GM12878 (cell line): ENCODE measurements around the gene DPH6. TPM values are rescaled to one million over a fixed set of nuclear protein-coding genes. Genes with fewer than 3 reads are reported as not detected.
"Not testable (repeated sequence)": the region's sequence is repeated elsewhere in the genome, so short reads cannot be mapped to it uniquely, and the experiment has no call there.

ENCODE experiments used
- ATAC-seq: fragments of 200-7000 bp; cut with Tn5 transposase; 3 replicates; pipeline ENCODE4 v1.9.1; 2020; ENCODE audit warnings: mild to moderate bottlenecking, moderate library complexity
- BruUV-seq: library from RNA; stranded (reverse); fragments of 400-500 nt; replicated peaks from 2 replicates; lab custom pipeline; 2021; lab: Mats Ljungman, UMichigan
- CTCF ChIA-PET: fragments of 300-600 bp; sonication (Branson Sonifier 250); formaldehyde crosslinking; extraction: SDS; loops from one replicate; lab custom pipeline; 2021; ENCODE audit warnings: inconsistent platforms; lab: Yijun Ruan, JAX
- POLR2A ChIA-PET: fragments of 350-600 bp; formaldehyde crosslinking; extraction: SDS; loops from one replicate; lab custom pipeline; 2021; ENCODE audit warnings: inconsistent platforms; lab: Charles Lee
- RAD21 ChIA-PET: fragments of 300-600 bp; sonication (Branson Sonifier 250); formaldehyde crosslinking; loops from one replicate; lab custom pipeline; 2023; ENCODE audit warnings: antibody characterized with exemption; ENCODE audit not compliant: unreplicated experiment; lab: Charles Lee
- SMC1A ChIA-PET: fragments of 300-600 bp; sonication (Branson Sonifier 250); formaldehyde crosslinking; loops from one replicate; lab custom pipeline; 2023; ENCODE audit not compliant: unreplicated experiment, uncharacterized antibody; lab: Charles Lee
- DNase-seq: peaks from one replicate; pipeline ENCODE4 v3.0.0-alpha.2; 2011; ENCODE audit warnings: low read depth, low spot score
- FAIRE-seq: peaks from 3 replicates; lab custom pipeline; 2011; peaks lifted over from hg19 to GRCh38; lab: Jason Lieb, UNC
- H2AFZ ChIP-seq: 2 replicates; pipeline ENCODE4 v1.6.0; 2011; ENCODE audit warnings: low read depth, low read length, control low read depth; ENCODE audit not compliant: control insufficient read depth
- H3K27ac ChIP-seq: 2 replicates; pipeline ENCODE4 v1.5.1; 2011; ENCODE audit warnings: control low read depth; ENCODE audit not compliant: control insufficient read depth, insufficient read depth
- H3K27me3 ChIP-seq, 2 experiments: replicated peaks in 1 of 2; 2 replicates each; pipeline versions ENCODE4 v1.6.0 to v1.6.1; 2011; ENCODE audit warnings: low read length in 1 of 2; ENCODE audit not compliant: control insufficient read depth in 2 of 2, insufficient read depth in 2 of 2
- H3K36me3 ChIP-seq, 2 experiments: 2 replicates each; pipeline ENCODE4 v1.5.1; 2011; ENCODE audit warnings: low read length in 1 of 2; ENCODE audit not compliant: control insufficient read depth in 2 of 2, insufficient read depth in 2 of 2
- H3K4me1 ChIP-seq: 2 replicates; pipeline ENCODE4 v1.6.1; 2011; ENCODE audit warnings: mild to moderate bottlenecking, low read length, moderate library complexity, mixed read lengths; ENCODE audit not compliant: control insufficient read depth, insufficient read depth
- H3K4me2 ChIP-seq: 2 replicates; pipeline ENCODE4 v1.6.0; 2011; ENCODE audit warnings: control low read depth; ENCODE audit not compliant: control insufficient read depth, insufficient read depth
- H3K4me3 ChIP-seq: fragments of 200-600 bp; sonication (generic); 2 replicates; pipeline ENCODE4 v1.5.1; 2016
- H3K79me2 ChIP-seq: 2 replicates; pipeline ENCODE4 v1.6.0; 2011; ENCODE audit warnings: low read length; ENCODE audit not compliant: control insufficient read depth, insufficient read depth
- H3K9ac ChIP-seq: 2 replicates; pipeline ENCODE4 v1.8.0; 2011; ENCODE audit warnings: low read length, control low read depth, mixed read lengths; ENCODE audit not compliant: control insufficient read depth, insufficient read depth
- H3K9me3 ChIP-seq: replicated peaks from 3 replicates; pipeline ENCODE4 v1.5.1; 2011; ENCODE audit warnings: mild to moderate bottlenecking, low read length; ENCODE audit not compliant: control insufficient read depth, insufficient read depth
- H4K20me1 ChIP-seq: 2 replicates; pipeline ENCODE4 v1.6.0; 2011; ENCODE audit not compliant: control insufficient read depth, insufficient read depth
- BCL3 ChIP-seq: IDR thresholded peaks from 2 replicates; pipeline ENCODE4 v1.6.1; 2011; ENCODE audit warnings: borderline replicate concordance, low read depth, mild to moderate bottlenecking, moderate library complexity, low read length; ENCODE audit not compliant: insufficient read depth, poor library complexity, severe bottlenecking
- CUX1 ChIP-seq: IDR thresholded peaks from 2 replicates; pipeline ENCODE4 v1.6.1; 2012; ENCODE audit warnings: improper control_type of control experiment, low read depth, low read length; ENCODE audit not compliant: insufficient replicate concordance
- EGR1 ChIP-seq, 2 experiments: IDR thresholded peaks; 1 replicate in 1 of 2; 2 replicates in 1 of 2; pipeline ENCODE4 v1.6.1; 2011 to 2012; ENCODE audit warnings: low read depth in 2 of 2, low read length in 2 of 2, borderline replicate concordance in 1 of 2, mild to moderate bottlenecking in 1 of 2, moderate library complexity in 1 of 2
- EP300 ChIP-seq, 2 experiments: fragments of 150-350 bp in 1 of 2; IDR thresholded peaks; 2 replicates each; pipeline ENCODE4 v1.6.1; 2011 to 2012; ENCODE audit warnings: low read depth in 2 of 2, low read length in 2 of 2, borderline replicate concordance in 1 of 2, improper control_type of control experiment in 1 of 2, inconsistent platforms in 1 of 2; ENCODE audit not compliant: control insufficient read depth in 1 of 2
- NR2C2 ChIP-seq: IDR thresholded peaks from 2 replicates; pipeline ENCODE4 v1.6.1; 2011; ENCODE audit warnings: borderline replicate concordance, low read depth; ENCODE audit not compliant: control insufficient read depth, insufficient read length
- RCOR1 ChIP-seq: conservative IDR thresholded peaks from 2 replicates; pipeline ENCODE4 v1.6.1; 2012; ENCODE audit warnings: low read depth, low read length, improper control_type of control experiment
- REST ChIP-seq: IDR thresholded peaks from 2 replicates; pipeline ENCODE4 v1.6.1; 2012; ENCODE audit warnings: mild to moderate bottlenecking, low read depth, low read length
- STAT1 ChIP-seq: fragments of 450-650 bp; conservative IDR thresholded peaks from 2 replicates; pipeline ENCODE4 v1.6.1; 2014; ENCODE audit warnings: antibody characterized with exemption, mild to moderate bottlenecking
- SUPT20H ChIP-seq: IDR thresholded peaks from 2 replicates; pipeline ENCODE4 v1.6.1; 2011; ENCODE audit warnings: low read depth, mild to moderate bottlenecking, low read length, moderate library complexity, borderline replicate concordance; ENCODE audit not compliant: control insufficient read depth
- TAF1 ChIP-seq: IDR thresholded peaks from 2 replicates; pipeline ENCODE4 v1.6.1; 2011; ENCODE audit warnings: mild to moderate bottlenecking, low read depth, low read length, borderline replicate concordance
- ZNF24 ChIP-seq: fragments of 450-650 bp; IDR thresholded peaks from 2 replicates; pipeline ENCODE4 v1.6.1; 2017; ENCODE audit warnings: antibody characterized with exemption, mild to moderate bottlenecking
- WGBS: methylation state at CpG from one replicate; pipeline ENCODE4 v1.1.6; 2016; ENCODE audit warnings: low lambda C conversion rate; ENCODE audit not compliant: insufficient replicate concordance, insufficient coverage; ENCODE audit errors: missing lambda C conversion rate; 5-methylcytosine and 5-hydroxymethylcytosine counted together
- in situ Hi-C: fragments of 300-500 bp; cut with MboI; formaldehyde crosslinking; loops from 9 replicates; pipeline ENCODE4 v1.14.3; 2018; ENCODE audit warnings: mixed read lengths
- intact Hi-C: fragments of 100-400 bp; cut with micrococcal nuclease; formaldehyde crosslinking; loops from one replicate; pipeline ENCODE4 v1.14.2; 2022; ENCODE audit not compliant: unreplicated experiment
- polyA plus RNA-seq, 11 experiments: library from polyadenylated mRNA; depleted of rRNA in 4 of 11; unstranded in 6 of 11; stranded (reverse) in 5 of 11; fragments of >200 nt; fragmentation: Nextera tagmentation in 4 of 11; fragmentation: Illumina TruSeq in 1 of 11; extraction: Ambion mirVana in 4 of 11; extraction: Trizol in 1 of 11; gene quantifications; 1 replicate in 1 of 11; 2 replicates in 10 of 11; pipeline versions ENCODE4 v1.2.1 to v1.2.3, GENCODE V29; 2011 to 2016; ENCODE audit warnings: inconsistent platforms in 2 of 11, missing spikeins in 2 of 11, low read depth in 1 of 11
- total RNA-seq, 4 experiments: library from RNA; depleted of rRNA in 3 of 4; stranded (reverse); fragments of >200 nt in 3 of 4; fragmentation: Illumina TruSeq in 1 of 4; extraction: Trizol in 1 of 4; gene quantifications; 2 replicates each; pipeline versions ENCODE4 v1.2.1 to v1.2.3, GENCODE V29; 2013 to 2021

Gene DPH6
- total and polyA plus RNA-seq, 10 of the 15 experiments (the other 5 are each of a cell fraction or from before 2014, with no cell fraction given), result 9.0 to 68.5 (median 17.1) TPM

DNA sequence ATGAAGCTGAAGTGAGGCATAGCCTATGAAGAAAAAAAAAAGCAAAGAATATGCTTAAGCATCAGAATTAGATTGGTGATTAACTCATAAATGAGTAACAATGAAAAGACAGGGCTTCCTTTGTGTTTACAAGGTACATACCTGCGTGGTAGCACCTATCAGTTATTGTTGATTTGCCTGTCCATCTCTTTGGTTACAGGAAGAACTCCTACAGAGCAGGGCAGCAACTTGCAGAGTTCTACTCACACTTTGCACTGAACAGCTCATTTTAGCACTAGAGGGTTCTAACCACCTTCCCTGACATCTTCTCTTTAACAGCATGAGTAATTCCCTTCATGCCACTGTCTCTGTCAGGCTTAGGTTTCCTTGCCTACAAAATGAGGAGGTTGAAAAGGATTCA, 166.0 kb downstream of the DPH6 start (continued):
- TF ChIP-seq CUX1 (no peak), BCL3 (no peak), TAF1 (no peak), ZNF24 (no peak), EGR1 (IDR thresholded peaks at IDR 0.05; ENCODE audit: borderline replicate concordance in 1 of 2, low read depth in 2 of 2, low read length in 2 of 2) (no peak), NR2C2 (no peak), EP300 (IDR thresholded peaks at IDR 0.05; ENCODE audit: borderline replicate concordance in 1 of 2, control insufficient read depth in 1 of 2, low read depth in 2 of 2, low read length in 2 of 2) (no peak), REST (no peak), RCOR1 (no peak), STAT1 (no peak), SUPT20H (no peak)
- TF ChIP-seq, all 136 proteins: peak for 0

DNA sequence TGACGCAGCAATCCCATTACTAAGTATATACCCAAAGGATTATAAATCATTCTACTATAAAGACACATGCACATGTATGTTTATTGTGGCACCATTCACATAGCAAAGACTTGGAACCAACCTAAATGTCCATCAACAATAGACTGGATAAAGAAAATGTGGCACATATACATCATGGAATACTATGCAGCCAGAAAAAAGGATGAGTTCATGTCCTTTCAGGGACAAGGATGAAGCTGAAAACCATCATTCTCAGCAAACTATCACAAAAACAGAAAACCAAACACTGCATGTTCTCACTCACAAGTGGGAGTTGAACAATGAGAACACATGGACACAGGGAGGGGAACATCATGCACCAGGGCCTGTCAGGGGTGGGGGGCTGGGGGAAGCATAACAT, 167.5 kb downstream of the DPH6 start:
- H3K4me1 ChIP-seq, DNase-seq, H3K4me2 ChIP-seq, POLR2A ChIA-PET, SMC1A ChIA-PET, H3K79me2 ChIP-seq, H3K36me3 ChIP-seq, BruUV-seq, FAIRE-seq, ATAC-seq, H2AFZ ChIP-seq, H4K20me1 ChIP-seq, RAD21 ChIA-PET, H3K27ac ChIP-seq, in situ Hi-C loops, intact Hi-C loops, H3K27me3 ChIP-seq, H3K9me3 ChIP-seq, CTCF ChIA-PET, H3K9ac ChIP-seq, H3K4me3 ChIP-seq: not testable (repeated sequence)
- 100% methylated on average over 1 of the region's 1 CpG for WGBS
